Natural killer cell (primary cell): ENCODE data around the gene CHD1L. TPM values are rescaled to one million over a fixed set of nuclear protein-coding genes. Genes with fewer than 3 reads are reported as not detected.
A peak's percentile ranks its signal among the peaks of the same experiment; 100 is the strongest.

ENCODE experiments used
- ATAC-seq, 3 donors: fragments of 150-1000 bp in 2 of 3; fragments of 200-7000 bp in 1 of 3; cut with Tn5 transposase; 1 replicate in 1 of 3; 2 replicates in 2 of 3; pipeline ENCODE4 v1.10.0; 2021; ENCODE audit warnings: mild to moderate bottlenecking in 2 of 3, moderate library complexity in 2 of 3
- DNase-seq, 2 donors: peaks; one replicate each; pipeline versions ENCODE4 v3.0.0 to v3.0.0-alpha.2; 2013 to 2021; ENCODE audit warnings: mixed read lengths in 1 of 2
- H3K27ac ChIP-seq: one replicate; pipeline ENCODE4 v1.5.1; 2013; ENCODE audit warnings: mild to moderate bottlenecking, low read length
- H3K27me3 ChIP-seq: one replicate; pipeline ENCODE4 v1.6.1; 2013; ENCODE audit warnings: low read length; ENCODE audit not compliant: control insufficient read depth, insufficient read depth
- H3K36me3 ChIP-seq: one replicate; pipeline ENCODE4 v1.6.1; 2013; ENCODE audit warnings: low read length; ENCODE audit not compliant: control insufficient read depth, insufficient read depth
- H3K4me1 ChIP-seq: one replicate; pipeline ENCODE4 v1.6.1; 2013; ENCODE audit warnings: low read length; ENCODE audit not compliant: control insufficient read depth, insufficient read depth
- H3K4me3 ChIP-seq: one replicate; pipeline ENCODE4 v1.5.1; 2013; ENCODE audit warnings: low read length
- H3K9me3 ChIP-seq: one replicate; pipeline ENCODE4 v1.6.1; 2013; ENCODE audit warnings: low read length; ENCODE audit not compliant: control insufficient read depth, insufficient read depth
- H3K27ac Mint-ChIP-seq, 2 donors: one replicate each; pipeline ENCODE4 v1.8.0; 2022; ENCODE audit warnings: mild to moderate bottlenecking in 2 of 2, mixed read lengths in 2 of 2, moderate library complexity in 1 of 2
- H3K27me3 Mint-ChIP-seq, 2 donors: one replicate each; pipeline ENCODE4 v1.8.0; 2022; ENCODE audit warnings: low read depth in 2 of 2, mixed read lengths in 2 of 2
- H3K36me3 Mint-ChIP-seq: one replicate; pipeline ENCODE4 v1.8.0; 2022; ENCODE audit warnings: mixed read lengths
- H3K4me1 Mint-ChIP-seq, 2 donors: one replicate each; pipeline ENCODE4 v1.8.0; 2022; ENCODE audit warnings: mixed read lengths in 2 of 2
- H3K4me3 Mint-ChIP-seq: one replicate; pipeline ENCODE4 v1.8.0; 2022; ENCODE audit warnings: mild to moderate bottlenecking, moderate library complexity, mixed read lengths
- H3K9me3 Mint-ChIP-seq, 2 donors: one replicate each; pipeline ENCODE4 v1.8.0; 2022; ENCODE audit warnings: mixed read lengths in 2 of 2
- WGBS: methylation state at CpG from one replicate; pipeline ENCODE4 v1.1.7; 2013; ENCODE audit warnings: missing lambda C conversion rate; ENCODE audit not compliant: insufficient coverage; 5-methylcytosine and 5-hydroxymethylcytosine counted together
- intact Hi-C: fragments of 100-400 bp; cut with micrococcal nuclease; formaldehyde crosslinking; loops from one replicate; pipeline ENCODE4 v1.14.2; 2022
- total RNA-seq, 4 donors: library from RNA; stranded (reverse); fragments of 120-200 nt in 1 of 4; gene quantifications; one replicate each; pipeline versions ENCODE4 v1.2.3 to v1.2.4, GENCODE V29; 2013 to 2022
- TF ChIP-seq, protein P1 (sequence below): fragments of 200-600 bp; IDR thresholded peaks from one replicate; pipeline ENCODE4 v1.8.0; 2022; ENCODE audit warnings: antibody characterized with exemption

CHD1L gene
- total RNA-seq, 3 donors from 2014 or later (not counting 1 experiment from before 2014, with no cell fraction given), result 35.8 to 45.7 (median 44.0) TPM

DNA sequence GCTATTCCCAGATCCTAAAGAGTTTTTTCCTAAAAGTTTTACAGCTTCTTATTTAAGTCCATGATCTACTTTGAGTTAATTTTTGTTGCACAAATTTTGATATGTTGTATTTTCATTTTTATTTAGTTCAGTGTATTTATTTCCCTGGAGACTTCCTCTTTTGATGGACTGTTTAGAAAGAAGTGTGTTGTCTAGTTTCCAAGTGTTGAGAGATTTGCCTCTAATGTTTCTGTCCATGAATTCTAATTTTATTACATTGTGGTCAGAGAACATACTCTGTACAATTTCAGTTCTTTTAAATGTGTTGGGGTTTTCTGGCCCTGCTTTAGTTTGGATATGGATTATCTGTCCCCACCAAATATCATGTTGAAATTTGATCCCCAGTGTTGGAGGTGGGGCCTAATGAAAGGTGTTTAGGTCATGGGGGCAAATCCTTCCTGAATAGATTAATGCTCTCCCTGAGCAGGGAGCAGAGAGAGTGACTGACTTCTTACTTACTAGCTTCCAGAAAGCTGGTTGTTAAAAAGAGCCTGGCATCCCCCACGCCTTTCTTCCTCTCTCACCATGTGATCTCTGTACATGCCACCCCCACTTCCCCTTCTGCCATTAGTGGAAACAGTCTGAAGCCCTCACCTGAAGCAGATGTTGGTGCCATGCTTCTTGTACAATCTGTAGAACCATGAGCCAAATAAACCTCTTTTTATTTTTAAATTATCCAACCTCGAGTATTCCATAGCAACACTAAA is 4.6 kb downstream of the CHD1L start:
- Histone ChIP-seq H3K9me3 (no peaks in the 10 kb centered on the region), H3K27ac (no peak overlapping the region), H3K4me3 (no peak overlapping the region), H3K36me3 (no peaks in the 10 kb centered on the region), H3K4me1 (peaks cover 6% of the 10 kb centered on the region), H3K27me3 (no peaks in the 10 kb centered on the region)
- DNase-seq, result no peak
- H3K36me3 Mint-ChIP-seq, result no peaks in the 10 kb centered on the region
- peak overlapping the region in 1 of 2 donors; percentile 35 for H3K27ac Mint-ChIP-seq
- peaks cover 47 to 56% of the 10 kb centered on the region in 2 donors for H3K4me1 Mint-ChIP-seq
- no peak for ATAC-seq
- H3K27me3 Mint-ChIP-seq, result no peaks in the 10 kb centered on the region
- TF ChIP-seq, protein P1, sequence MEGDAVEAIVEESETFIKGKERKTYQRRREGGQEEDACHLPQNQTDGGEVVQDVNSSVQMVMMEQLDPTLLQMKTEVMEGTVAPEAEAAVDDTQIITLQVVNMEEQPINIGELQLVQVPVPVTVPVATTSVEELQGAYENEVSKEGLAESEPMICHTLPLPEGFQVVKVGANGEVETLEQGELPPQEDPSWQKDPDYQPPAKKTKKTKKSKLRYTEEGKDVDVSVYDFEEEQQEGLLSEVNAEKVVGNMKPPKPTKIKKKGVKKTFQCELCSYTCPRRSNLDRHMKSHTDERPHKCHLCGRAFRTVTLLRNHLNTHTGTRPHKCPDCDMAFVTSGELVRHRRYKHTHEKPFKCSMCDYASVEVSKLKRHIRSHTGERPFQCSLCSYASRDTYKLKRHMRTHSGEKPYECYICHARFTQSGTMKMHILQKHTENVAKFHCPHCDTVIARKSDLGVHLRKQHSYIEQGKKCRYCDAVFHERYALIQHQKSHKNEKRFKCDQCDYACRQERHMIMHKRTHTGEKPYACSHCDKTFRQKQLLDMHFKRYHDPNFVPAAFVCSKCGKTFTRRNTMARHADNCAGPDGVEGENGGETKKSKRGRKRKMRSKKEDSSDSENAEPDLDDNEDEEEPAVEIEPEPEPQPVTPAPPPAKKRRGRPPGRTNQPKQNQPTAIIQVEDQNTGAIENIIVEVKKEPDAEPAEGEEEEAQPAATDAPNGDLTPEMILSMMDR, result no peak
- intact Hi-C loops, result loop anchor here (10.0 kb wide), 1 partner anchor 1008 kb away; no protein-coding TSS in a partner anchor
- no peaks in the 10 kb centered on the region for H3K9me3 Mint-ChIP-seq
- 60% methylated on average over 2 of the region's 2 CpGs for WGBS
- H3K4me3 Mint-ChIP-seq, result no peak overlapping the region

DNA sequence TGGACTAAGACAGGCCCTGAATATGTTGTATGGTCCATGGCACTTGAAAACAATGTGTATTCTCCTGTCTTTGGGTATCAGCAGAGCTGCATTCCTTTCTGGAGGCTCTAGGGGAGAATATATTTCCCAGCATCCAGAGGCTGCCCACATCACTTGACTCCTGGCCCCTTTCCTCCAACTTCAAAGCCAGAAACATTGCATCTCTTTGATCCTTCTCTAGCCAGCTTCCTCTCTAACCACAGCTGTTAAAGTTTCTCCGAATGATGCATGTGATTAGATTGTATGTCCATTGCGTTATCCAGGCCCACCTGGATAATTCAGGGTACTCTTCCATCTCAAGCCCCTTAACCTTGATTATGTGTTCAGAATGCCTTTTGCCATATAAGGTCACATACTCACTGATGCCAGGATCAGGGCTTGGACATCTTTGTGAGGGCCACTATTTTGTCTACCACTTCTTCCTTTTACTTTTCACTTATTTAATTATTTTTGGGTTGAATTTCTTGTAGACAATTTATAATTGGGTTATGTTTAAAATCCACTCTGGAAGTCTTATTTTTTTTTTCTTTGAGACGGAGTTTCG is 5.3 kb downstream of the CHD1L start:
- peaks cover 47 to 55% of the 10 kb centered on the region in 2 donors for H3K4me1 Mint-ChIP-seq
- DNase-seq (no peak), ATAC-seq (no peak)
- no peaks in the 10 kb centered on the region for H3K27me3 Mint-ChIP-seq
- peaks cover 3% of the 10 kb centered on the region for H3K4me1 ChIP-seq
- intact Hi-C loops, result loop anchor here (10.0 kb wide), 1 partner anchor 1007 kb away; no protein-coding TSS in a partner anchor
- no peak overlapping the region for H3K4me3 Mint-ChIP-seq
- whole genome bisulfite sequencing, result 91% methylated on average over 3 of the region's 4 CpGs
- H3K36me3 ChIP-seq, result peaks cover 2% of the 10 kb centered on the region
- no peak overlapping the region for H3K4me3 ChIP-seq
- peak overlapping the region in 1 of 2 donors; percentile 35 for H3K27ac Mint-ChIP-seq
- H3K9me3 ChIP-seq, result no peaks in the 10 kb centered on the region
- no peaks in the 10 kb centered on the region for H3K9me3 Mint-ChIP-seq
- no peaks in the 10 kb centered on the region for H3K36me3 Mint-ChIP-seq
- no peaks in the 10 kb centered on the region for H3K27me3 ChIP-seq
- H3K27ac ChIP-seq, result no peak overlapping the region
- TF ChIP-seq, protein P1, result no peak

DNA sequence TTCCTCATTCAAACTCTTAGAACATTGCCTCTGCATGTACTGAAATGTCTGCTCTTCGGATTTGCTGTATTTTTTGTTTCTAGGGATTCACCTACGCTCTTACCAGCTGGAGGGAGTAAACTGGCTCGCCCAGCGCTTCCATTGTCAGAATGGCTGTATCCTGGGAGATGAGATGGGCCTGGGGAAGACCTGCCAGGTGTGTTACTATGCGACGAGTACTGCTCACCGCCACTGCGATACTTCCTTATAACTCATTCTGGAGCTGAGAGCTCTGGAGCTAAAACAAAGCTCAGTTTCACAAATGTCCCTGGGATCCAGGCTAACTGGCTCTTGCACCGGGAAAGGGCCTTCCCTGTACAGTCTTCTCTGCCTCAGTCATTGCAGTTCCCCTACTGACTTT is 10.1 kb downstream of the CHD1L start:
- Histone ChIP-seq H3K9me3 (no peaks in the 10 kb centered on the region), H3K4me3 (no peak overlapping the region), H3K36me3 (peaks cover 14% of the 10 kb centered on the region), H3K27ac (no peak overlapping the region), H3K27me3 (no peaks in the 10 kb centered on the region), H3K4me1 (no peaks in the 10 kb centered on the region)
- no peaks in the 10 kb centered on the region for H3K27me3 Mint-ChIP-seq
- WGBS, result 97% methylated on average over 9 of the region's 9 CpGs
- no peak for ATAC-seq
- no peak overlapping the region for H3K4me3 Mint-ChIP-seq
- TF ChIP-seq, protein P1, result no peak
- H3K27ac Mint-ChIP-seq, result no peak overlapping the region
- H3K9me3 Mint-ChIP-seq, result no peaks in the 10 kb centered on the region
- intact Hi-C loops, result no loop called here
- no peaks in the 10 kb centered on the region for H3K36me3 Mint-ChIP-seq
- H3K4me1 Mint-ChIP-seq, result peaks cover 21 to 25% of the 10 kb centered on the region in 2 donors
- no peak for DNase-seq
